ENCODE results near the gene SPTBN2. TPM values are rescaled to one million over a fixed set of nuclear protein-coding genes. Genes with fewer than 3 reads are reported as not detected.
A peak's percentile ranks its signal among the peaks of the same experiment; 100 is the strongest.

SPTBN2 gene
- total and polyA plus RNA-seq, 2 of the 8 experiments (the other 6 are each of a cell fraction or from before 2014, with no cell fraction given) = 19.1 to 69.0 TPM

- no peak for TF ChIP-seq PHF8 (conservative IDR thresholded peaks at IDR 0.05; ENCODE audit: low read depth, low read length)
- no peak for TF ChIP-seq EZH2 (IDR thresholded peaks at IDR 0.05; ENCODE audit: low read depth, low read length, severe bottlenecking)
- peak; percentile 84 for TF ChIP-seq JUND (IDR thresholded peaks at IDR 0.05; ENCODE audit: low read length)
- no peak for TF ChIP-seq RAD21 (IDR thresholded peaks at IDR 0.05 in 1 of 2, conservative IDR thresholded peaks at IDR 0.05 in 1 of 2; ENCODE audit: low read depth in 2 of 2, low read length in 2 of 2)
- TF ChIP-seq HDAC2 (IDR thresholded peaks at IDR 0.05; ENCODE audit: borderline replicate concordance in 1 of 2, low read depth in 2 of 2, low read length in 2 of 2) = no peak
- no peak for TF ChIP-seq FOSL1 (IDR thresholded peaks at IDR 0.05; ENCODE audit: insufficient read depth, low read depth, low read length)
- no peak for TF ChIP-seq TBP (IDR thresholded peaks at IDR 0.05; ENCODE audit: low read depth, low read length)
- TF ChIP-seq RBBP5 (IDR thresholded peaks at IDR 0.05; ENCODE audit: borderline replicate concordance, low read depth, low read length) = 0 out of 2 replicates have a peak, but pooled peaks have one; percentile 48
- no peak for TF ChIP-seq KDM5A (IDR thresholded peaks at IDR 0.05; ENCODE audit: low read length)
- no peak for TF ChIP-seq EP300 (IDR thresholded peaks at IDR 0.05; ENCODE audit: borderline replicate concordance in 1 of 2, low read depth in 2 of 2, low read length in 2 of 2)
- TF ChIP-seq, protein P1, sequence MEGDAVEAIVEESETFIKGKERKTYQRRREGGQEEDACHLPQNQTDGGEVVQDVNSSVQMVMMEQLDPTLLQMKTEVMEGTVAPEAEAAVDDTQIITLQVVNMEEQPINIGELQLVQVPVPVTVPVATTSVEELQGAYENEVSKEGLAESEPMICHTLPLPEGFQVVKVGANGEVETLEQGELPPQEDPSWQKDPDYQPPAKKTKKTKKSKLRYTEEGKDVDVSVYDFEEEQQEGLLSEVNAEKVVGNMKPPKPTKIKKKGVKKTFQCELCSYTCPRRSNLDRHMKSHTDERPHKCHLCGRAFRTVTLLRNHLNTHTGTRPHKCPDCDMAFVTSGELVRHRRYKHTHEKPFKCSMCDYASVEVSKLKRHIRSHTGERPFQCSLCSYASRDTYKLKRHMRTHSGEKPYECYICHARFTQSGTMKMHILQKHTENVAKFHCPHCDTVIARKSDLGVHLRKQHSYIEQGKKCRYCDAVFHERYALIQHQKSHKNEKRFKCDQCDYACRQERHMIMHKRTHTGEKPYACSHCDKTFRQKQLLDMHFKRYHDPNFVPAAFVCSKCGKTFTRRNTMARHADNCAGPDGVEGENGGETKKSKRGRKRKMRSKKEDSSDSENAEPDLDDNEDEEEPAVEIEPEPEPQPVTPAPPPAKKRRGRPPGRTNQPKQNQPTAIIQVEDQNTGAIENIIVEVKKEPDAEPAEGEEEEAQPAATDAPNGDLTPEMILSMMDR (IDR thresholded peaks at IDR 0.05; ENCODE audit: control extremely low read depth in 1 of 3, insufficient read depth in 1 of 3, low read depth in 1 of 3, low read length in 3 of 3) = 0 out of 4 replicates have a peak, but pooled peaks of 1 of the 3 experiments have one; percentile 10
- no peak for TF ChIP-seq BCL11A (IDR thresholded peaks at IDR 0.05; ENCODE audit: low read depth in 2 of 2, low read length in 2 of 2)
- no peak for TF ChIP-seq BRCA1 (IDR thresholded peaks at IDR 0.05; ENCODE audit: low read depth, low read length)
- TF ChIP-seq GABPA (IDR thresholded peaks at IDR 0.05; ENCODE audit: borderline replicate concordance, insufficient read depth, low read length) = no peak
- no peak for TF ChIP-seq CBX5 (IDR thresholded peaks at IDR 0.05; ENCODE audit: low read depth, low read length)
- TF ChIP-seq ATF2 (IDR thresholded peaks at IDR 0.05; ENCODE audit: low read length) = no peak
- peak; percentile 32; the same call in 1 of the 2 replicates for TF ChIP-seq MAX (IDR thresholded peaks at IDR 0.05)
These were observed 8.7 kb downstream of the SPTBN2 start (continued) for GRCh38 chr11:66720223-66720898.

All from H1 (cell line).